OCI-LY7 (cell line): ENCODE data around the gene PDXK. TPM values are rescaled to one million over a fixed set of nuclear protein-coding genes. Genes with fewer than 3 reads are reported as not detected.

Experiments
- BruUV-seq: library from RNA; stranded (reverse); fragments of 400-500 nt; replicated peaks from 2 replicates; lab custom pipeline; 2021; lab: Mats Ljungman, UMichigan
- CTCF ChIA-PET: fragments of 300-600 bp; sonication (Branson Sonifier 250); formaldehyde crosslinking; loops from one replicate; lab custom pipeline; 2022; ENCODE audit warnings: antibody characterized with exemption; ENCODE audit not compliant: unreplicated experiment; lab: Charles Lee
- POLR2A ChIA-PET: fragments of 300-600 bp; sonication (Branson Sonifier 250); formaldehyde crosslinking; loops from one replicate; lab custom pipeline; 2022; ENCODE audit warnings: antibody characterized with exemption; lab: Charles Lee
- DNase-seq: peaks from one replicate; pipeline ENCODE4 v3.0.0-alpha.2; 2015; ENCODE audit warnings: low spot score
- H2AFZ ChIP-seq: fragments of 200-600 bp; sonication (generic), shearing (Covaris generic); 2 replicates; pipeline ENCODE4 v1.6.1; 2014; ENCODE audit warnings: mild to moderate bottlenecking, antibody characterized with exemption, low read length, moderate library complexity
- H3K27ac ChIP-seq: fragments of 200-600 bp; sonication (generic); 2 replicates; pipeline ENCODE4 v1.5.1; 2014; ENCODE audit warnings: mixed run types, low read depth, mild to moderate bottlenecking, moderate library complexity, low read length, inconsistent platforms; ENCODE audit not compliant: poor library complexity, severe bottlenecking
- H3K36me3 ChIP-seq: fragments of 200-600 bp; sonication (generic); 2 replicates; pipeline ENCODE4 v1.6.1; 2014; ENCODE audit warnings: mild to moderate bottlenecking, antibody characterized with exemption, low read length, moderate library complexity, mixed read lengths; ENCODE audit not compliant: insufficient read depth
- H3K4me1 ChIP-seq: fragments of 200-600 bp; sonication (generic); 2 replicates; pipeline ENCODE4 v1.5.1; 2014; ENCODE audit warnings: mild to moderate bottlenecking, low read length; ENCODE audit not compliant: insufficient read depth, poor library complexity, severe bottlenecking
- H3K4me2 ChIP-seq: fragments of 200-600 bp; sonication (generic); 2 replicates; pipeline ENCODE4 v1.6.1; 2014; ENCODE audit warnings: mild to moderate bottlenecking, low read length
- H3K4me3 ChIP-seq: fragments of 200-600 bp; sonication (generic); 2 replicates; pipeline ENCODE4 v1.5.1; 2014; ENCODE audit warnings: mild to moderate bottlenecking, low read depth, low read length; ENCODE audit not compliant: poor library complexity, severe bottlenecking
- H3K79me2 ChIP-seq: fragments of 200-600 bp; sonication (generic); 2 replicates; pipeline ENCODE4 v1.6.1; 2016; ENCODE audit warnings: low read depth, mild to moderate bottlenecking, low read length, moderate library complexity, mixed read lengths; ENCODE audit not compliant: insufficient read depth
- H3K9me2 ChIP-seq: fragments of 200-600 bp; sonication (generic); 2 replicates; pipeline ENCODE4 v1.6.1; 2016; ENCODE audit warnings: mild to moderate bottlenecking, low read length, mixed read lengths; ENCODE audit not compliant: insufficient read depth
- H3K9me3 ChIP-seq: fragments of 200-600 bp; sonication (generic); 2 replicates; pipeline ENCODE4 v1.6.1; 2014; ENCODE audit warnings: mild to moderate bottlenecking, mixed run types, low read length, mixed read lengths
- H4K20me1 ChIP-seq: fragments of 200-600 bp; sonication (generic); 2 replicates; pipeline ENCODE4 v1.6.1; 2014; ENCODE audit warnings: mild to moderate bottlenecking, antibody characterized with exemption, low read length, moderate library complexity, mixed read lengths; ENCODE audit not compliant: insufficient read depth
- EZH2phosphoT487 ChIP-seq: fragments of 200-600 bp; sonication (generic); IDR thresholded peaks from 2 replicates; pipeline ENCODE4 v1.6.1; 2018; ENCODE audit warnings: low read depth, borderline replicate concordance, mild to moderate bottlenecking, mixed run types, antibody characterized with exemption, low read length, moderate library complexity, mixed read lengths
- intact Hi-C: fragments of 100-400 bp; cut with micrococcal nuclease; formaldehyde crosslinking; loops from one replicate; pipeline ENCODE4 v1.10.0; 2022; ENCODE audit not compliant: unreplicated experiment
- total RNA-seq, 2 experiments: library from RNA; depleted of rRNA in 1 of 2; stranded (reverse); fragments of >200 nt in 1 of 2; shearing (Covaris generic) in 1 of 2; gene quantifications; 2 replicates each; pipeline ENCODE4 v1.2.3, GENCODE V29; 2014 to 2022
- TF ChIP-seq, protein P1 (sequence below): fragments of 200-600 bp; sonication (generic); conservative IDR thresholded peaks from 2 replicates; pipeline ENCODE4 v1.5.1; 2014; ENCODE audit warnings: mild to moderate bottlenecking, antibody characterized with exemption, low read length, moderate library complexity, mixed read lengths

The PDXK gene
- total RNA-seq, 2 experiments from 2014 or later = 32.8 to 67.0 TPM

DNA sequence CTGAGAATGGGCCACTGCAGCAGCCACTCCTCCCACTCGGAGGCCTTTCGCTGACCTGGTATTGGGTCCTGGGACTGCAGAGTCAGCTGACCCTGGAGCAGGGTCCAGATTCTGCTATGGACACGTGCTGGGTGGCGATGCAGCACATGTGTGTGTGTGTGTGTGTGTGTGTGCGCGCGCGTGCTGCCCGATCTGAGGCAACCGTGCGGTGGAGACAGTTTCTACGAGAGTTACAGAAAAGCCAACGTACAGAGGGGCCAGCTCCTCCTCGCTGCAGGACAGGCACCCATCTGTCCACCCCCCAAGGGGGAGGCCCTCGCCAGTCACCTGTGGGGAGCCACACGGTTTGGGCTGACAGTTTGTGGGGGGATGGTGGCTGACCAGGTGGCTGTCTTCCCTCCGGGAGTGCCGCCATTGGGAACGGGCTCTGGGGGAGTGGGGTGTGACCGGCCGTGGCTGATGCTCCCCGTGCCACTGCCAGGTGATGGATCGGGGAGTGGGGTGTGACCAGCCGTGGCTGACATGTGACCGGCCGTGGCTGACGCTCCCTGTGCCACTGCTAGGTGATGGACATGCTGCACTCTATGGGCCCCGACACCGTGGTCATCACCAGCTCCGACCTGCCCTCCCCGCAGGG lies 33.1 kb downstream of the PDXK start:
- Histone ChIP-seq H3K4me1 (no peaks in the 10 kb centered on the region), H3K4me2 (no peak overlapping the region), H3K79me2 (no peaks in the 10 kb centered on the region), H3K36me3 (peaks cover 34% of the 10 kb centered on the region), H2AFZ (no peak overlapping the region), H3K9me2 (no peaks in the 10 kb centered on the region), H3K9me3 (no peaks in the 10 kb centered on the region), H4K20me1 (no peaks in the 10 kb centered on the region), H3K4me3 (no peak overlapping the region), H3K27ac (no peak overlapping the region)
- TF ChIP-seq EZH2phosphoT487 = no peak
- TF ChIP-seq, protein P1, sequence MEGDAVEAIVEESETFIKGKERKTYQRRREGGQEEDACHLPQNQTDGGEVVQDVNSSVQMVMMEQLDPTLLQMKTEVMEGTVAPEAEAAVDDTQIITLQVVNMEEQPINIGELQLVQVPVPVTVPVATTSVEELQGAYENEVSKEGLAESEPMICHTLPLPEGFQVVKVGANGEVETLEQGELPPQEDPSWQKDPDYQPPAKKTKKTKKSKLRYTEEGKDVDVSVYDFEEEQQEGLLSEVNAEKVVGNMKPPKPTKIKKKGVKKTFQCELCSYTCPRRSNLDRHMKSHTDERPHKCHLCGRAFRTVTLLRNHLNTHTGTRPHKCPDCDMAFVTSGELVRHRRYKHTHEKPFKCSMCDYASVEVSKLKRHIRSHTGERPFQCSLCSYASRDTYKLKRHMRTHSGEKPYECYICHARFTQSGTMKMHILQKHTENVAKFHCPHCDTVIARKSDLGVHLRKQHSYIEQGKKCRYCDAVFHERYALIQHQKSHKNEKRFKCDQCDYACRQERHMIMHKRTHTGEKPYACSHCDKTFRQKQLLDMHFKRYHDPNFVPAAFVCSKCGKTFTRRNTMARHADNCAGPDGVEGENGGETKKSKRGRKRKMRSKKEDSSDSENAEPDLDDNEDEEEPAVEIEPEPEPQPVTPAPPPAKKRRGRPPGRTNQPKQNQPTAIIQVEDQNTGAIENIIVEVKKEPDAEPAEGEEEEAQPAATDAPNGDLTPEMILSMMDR = no peak
- no TSS peak for BruUV-seq
- DNase-seq = no peak
- ChIA-PET CTCF (no interaction called here), POLR2A (no interaction called here)
- intact Hi-C loops = no loop called here

DNA sequence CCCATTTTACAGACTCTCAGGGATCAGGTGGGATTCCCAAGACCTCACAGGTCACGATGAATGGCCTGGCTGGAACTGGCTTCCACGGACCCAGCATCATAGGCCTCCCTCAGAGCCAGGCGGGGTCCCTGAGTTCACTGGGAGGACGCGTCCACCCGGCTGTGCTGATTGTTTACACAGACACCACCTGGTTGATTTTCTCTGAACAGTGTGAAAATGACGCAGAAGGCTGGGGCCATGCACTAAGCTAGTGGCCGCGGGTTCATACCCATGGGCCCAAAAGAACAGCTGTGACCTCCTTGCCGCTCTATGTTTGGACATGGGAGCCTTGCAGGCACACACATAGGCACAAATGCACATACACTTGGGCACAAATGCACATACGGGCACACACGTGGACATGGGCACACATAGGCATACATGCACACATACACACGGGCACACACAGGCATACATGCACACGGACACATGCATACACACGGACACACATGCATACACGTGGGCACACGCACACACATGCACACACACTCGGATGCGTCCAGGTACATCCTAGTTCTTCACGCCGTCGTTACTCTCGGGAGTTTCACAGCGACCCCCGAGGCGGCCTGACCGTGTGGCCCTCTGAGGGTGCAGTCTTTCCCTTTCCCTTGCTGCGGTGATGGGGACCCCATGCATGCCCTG lies 34.0 kb downstream of the PDXK start:
- intact Hi-C loops = no loop called here
- Histone ChIP-seq H3K4me2 (no peak overlapping the region), H2AFZ (no peak overlapping the region), H3K4me1 (no peaks in the 10 kb centered on the region), H3K4me3 (no peak overlapping the region), H3K79me2 (no peaks in the 10 kb centered on the region), H3K9me2 (no peaks in the 10 kb centered on the region), H3K36me3 (peaks cover 34% of the 10 kb centered on the region), H4K20me1 (no peaks in the 10 kb centered on the region), H3K27ac (no peak overlapping the region), H3K9me3 (no peaks in the 10 kb centered on the region)
- CTCF ChIA-PET = no interaction called here
- TF ChIP-seq, protein P1 = no peak
- no peak for TF ChIP-seq EZH2phosphoT487
- POLR2A ChIA-PET = no interaction called here
- no peak for DNase-seq
- BruUV-seq = no TSS peak

DNA sequence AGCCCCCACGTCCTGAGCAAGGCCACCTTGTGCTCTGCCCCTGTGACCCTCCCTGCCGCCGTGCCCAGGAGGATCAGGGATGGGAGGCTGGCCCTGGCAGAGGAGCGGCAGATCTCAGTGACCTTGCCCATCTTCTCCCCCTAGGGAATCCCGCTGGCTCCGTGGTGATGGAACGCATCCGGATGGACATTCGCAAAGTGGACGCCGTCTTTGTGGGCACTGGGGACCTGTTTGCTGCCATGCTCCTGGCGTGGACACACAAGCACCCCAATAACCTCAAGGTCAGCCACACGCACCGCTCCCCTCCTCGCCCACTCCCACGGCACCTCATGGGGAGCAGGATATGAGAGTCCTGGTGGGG lies 34.5 kb downstream of the PDXK start:
- ChIA-PET POLR2A (no interaction called here), CTCF (no interaction called here)
- intact Hi-C loops = no loop called here
- Histone ChIP-seq H3K36me3 (peaks cover 34% of the 10 kb centered on the region), H3K9me2 (no peaks in the 10 kb centered on the region), H3K9me3 (no peaks in the 10 kb centered on the region), H2AFZ (no peak overlapping the region), H3K27ac (no peak overlapping the region), H3K4me2 (no peak overlapping the region), H3K79me2 (no peaks in the 10 kb centered on the region), H4K20me1 (no peaks in the 10 kb centered on the region), H3K4me3 (no peak overlapping the region), H3K4me1 (no peaks in the 10 kb centered on the region)
- no TSS peak for BruUV-seq
- no peak for TF ChIP-seq EZH2phosphoT487
- TF ChIP-seq, protein P1 = no peak
- DNase-seq = no peak
